GM10266 (cell line): ENCODE data around the gene OXSR1.

Experiments
- DNase-seq: peaks from one replicate; pipeline ENCODE4 v3.0.0; 2012; ENCODE audit errors: extremely low spot score
- TF ChIP-seq, protein P1 (sequence below): IDR thresholded peaks from 2 replicates; pipeline ENCODE4 v1.5.1; 2012; ENCODE audit warnings: mild to moderate bottlenecking, low read depth; ENCODE audit not compliant: control insufficient read depth, insufficient read depth; ENCODE audit errors: missing control alignments

Gene OXSR1

DNA sequence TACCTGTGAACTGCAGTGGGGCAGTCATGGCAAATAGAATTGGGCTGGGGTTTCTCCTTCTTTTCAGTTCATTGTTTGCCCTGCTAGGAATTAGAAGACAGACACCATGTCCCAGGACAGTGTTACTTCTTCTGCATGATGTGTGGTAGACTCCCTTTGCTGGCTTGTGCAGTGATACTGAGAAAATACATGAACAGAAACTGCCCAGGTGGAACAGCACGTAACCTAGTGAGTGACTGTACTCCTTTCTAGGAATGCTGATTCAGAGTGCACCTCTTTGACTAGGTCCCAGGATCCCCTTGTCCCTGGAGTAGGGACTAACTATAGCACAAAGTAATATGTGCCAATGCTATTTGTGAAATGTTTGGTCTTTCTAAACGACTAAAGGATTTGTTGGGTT is 89.5 kb downstream of the OXSR1 start:
- DNase-seq: no peak
- TF ChIP-seq, protein P1, sequence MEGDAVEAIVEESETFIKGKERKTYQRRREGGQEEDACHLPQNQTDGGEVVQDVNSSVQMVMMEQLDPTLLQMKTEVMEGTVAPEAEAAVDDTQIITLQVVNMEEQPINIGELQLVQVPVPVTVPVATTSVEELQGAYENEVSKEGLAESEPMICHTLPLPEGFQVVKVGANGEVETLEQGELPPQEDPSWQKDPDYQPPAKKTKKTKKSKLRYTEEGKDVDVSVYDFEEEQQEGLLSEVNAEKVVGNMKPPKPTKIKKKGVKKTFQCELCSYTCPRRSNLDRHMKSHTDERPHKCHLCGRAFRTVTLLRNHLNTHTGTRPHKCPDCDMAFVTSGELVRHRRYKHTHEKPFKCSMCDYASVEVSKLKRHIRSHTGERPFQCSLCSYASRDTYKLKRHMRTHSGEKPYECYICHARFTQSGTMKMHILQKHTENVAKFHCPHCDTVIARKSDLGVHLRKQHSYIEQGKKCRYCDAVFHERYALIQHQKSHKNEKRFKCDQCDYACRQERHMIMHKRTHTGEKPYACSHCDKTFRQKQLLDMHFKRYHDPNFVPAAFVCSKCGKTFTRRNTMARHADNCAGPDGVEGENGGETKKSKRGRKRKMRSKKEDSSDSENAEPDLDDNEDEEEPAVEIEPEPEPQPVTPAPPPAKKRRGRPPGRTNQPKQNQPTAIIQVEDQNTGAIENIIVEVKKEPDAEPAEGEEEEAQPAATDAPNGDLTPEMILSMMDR: no peak

DNA sequence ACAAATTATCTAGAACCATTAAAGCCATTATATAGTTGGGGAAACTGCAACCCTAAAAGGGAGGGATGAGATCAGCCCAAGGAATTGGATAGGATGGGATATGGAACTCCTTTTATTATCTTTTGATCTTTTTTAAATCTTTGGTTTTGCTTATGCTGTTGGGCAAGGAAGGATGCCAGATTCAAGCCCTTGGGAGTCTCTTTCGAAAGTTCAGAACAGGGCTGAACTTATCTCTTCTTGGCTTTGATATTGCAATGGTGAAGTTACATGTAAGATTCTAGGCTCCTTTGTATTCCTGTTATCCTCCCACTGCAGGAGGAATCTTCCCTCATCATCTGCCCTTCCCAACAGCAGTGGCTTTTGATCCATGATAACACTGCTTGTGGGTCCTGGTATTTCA is 90.3 kb downstream of the OXSR1 start:
- no peak for DNase-seq
- TF ChIP-seq, protein P1: no peak

DNA sequence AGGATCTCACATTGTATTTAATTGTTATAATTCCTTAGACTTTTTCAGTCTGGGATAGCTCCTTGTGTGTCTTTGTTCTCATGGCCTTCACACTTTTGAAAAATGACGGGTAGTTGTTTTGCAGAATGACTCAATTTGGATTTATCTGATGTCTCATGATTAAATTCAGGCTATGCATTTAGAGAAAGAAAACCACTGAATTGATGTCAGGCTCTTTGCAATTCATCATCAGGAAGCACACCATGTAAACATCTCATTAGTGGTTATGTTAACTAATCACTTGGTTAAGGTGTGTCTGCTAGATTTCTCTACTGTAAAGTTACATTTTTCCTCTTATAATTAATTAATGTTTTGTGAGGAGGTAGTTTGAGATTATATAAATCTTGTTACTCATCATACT is 92.2 kb downstream of the OXSR1 start:
- TF ChIP-seq, protein P1: no peak
- no peak for DNase-seq

DNA sequence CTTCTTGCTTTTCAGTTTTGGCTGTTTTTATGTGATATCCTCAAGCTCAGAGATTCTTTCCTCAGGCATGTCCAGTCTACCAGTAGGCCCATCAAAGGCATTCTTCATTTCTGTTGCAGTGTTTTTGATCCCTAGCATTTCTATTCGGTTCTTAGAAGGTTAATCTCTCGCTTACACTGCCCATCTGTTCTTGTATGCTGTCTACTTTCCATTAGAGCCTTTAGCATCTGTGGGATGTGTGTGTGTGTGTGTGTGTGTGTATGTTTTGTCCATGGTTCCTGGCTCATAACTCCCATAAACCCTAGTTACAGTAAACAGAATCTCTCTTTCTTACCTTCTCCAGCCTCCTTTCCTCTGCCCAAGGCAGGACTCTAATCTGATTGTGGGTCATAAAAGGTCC is 95.1 kb downstream of the OXSR1 start:
- DNase-seq: no peak
- TF ChIP-seq, protein P1: no peak

DNA sequence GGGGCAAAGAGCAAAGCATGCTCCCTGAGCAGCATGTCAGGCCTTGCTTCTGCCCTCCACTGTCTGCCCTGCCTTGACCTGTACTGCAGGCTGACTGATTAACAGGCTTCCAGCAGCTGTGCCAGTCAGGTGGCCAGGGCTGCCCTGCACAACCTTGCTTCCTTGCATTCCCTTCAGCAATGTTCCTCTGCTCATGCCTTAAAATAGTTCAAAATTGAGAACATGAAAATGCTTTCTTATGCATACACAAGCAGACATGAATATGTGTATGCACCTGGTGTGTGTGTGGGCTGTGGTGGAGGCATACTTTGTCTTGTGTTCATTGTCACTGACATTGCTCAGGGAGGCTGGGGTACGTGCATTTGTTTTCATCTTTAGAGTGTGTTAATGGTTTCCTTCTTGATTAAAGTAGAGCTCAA is 99.0 kb downstream of the OXSR1 start:
- TF ChIP-seq, protein P1: no peak
- DNase-seq: no peak

DNA sequence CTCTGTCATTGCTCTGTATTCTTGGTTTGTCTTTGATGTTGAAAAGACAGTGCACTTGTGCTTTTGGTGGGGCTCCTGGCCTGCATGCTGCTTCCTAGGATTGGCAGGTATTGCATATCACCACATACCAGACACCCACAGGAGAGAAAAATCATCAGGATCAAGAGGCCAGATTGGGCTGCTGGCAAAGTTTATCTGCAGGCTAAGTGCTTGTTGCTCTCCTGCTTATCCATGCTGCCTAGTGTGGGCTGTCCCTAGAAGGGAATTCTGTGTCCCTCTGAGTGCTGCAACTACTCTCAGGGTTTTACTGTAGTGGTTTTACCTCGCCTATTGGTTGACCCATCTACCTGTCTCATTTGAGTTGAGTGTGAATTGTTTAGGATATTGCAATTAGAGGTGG is 99.4 kb downstream of the OXSR1 start:
- TF ChIP-seq, protein P1: no peak
- no peak for DNase-seq

DNA sequence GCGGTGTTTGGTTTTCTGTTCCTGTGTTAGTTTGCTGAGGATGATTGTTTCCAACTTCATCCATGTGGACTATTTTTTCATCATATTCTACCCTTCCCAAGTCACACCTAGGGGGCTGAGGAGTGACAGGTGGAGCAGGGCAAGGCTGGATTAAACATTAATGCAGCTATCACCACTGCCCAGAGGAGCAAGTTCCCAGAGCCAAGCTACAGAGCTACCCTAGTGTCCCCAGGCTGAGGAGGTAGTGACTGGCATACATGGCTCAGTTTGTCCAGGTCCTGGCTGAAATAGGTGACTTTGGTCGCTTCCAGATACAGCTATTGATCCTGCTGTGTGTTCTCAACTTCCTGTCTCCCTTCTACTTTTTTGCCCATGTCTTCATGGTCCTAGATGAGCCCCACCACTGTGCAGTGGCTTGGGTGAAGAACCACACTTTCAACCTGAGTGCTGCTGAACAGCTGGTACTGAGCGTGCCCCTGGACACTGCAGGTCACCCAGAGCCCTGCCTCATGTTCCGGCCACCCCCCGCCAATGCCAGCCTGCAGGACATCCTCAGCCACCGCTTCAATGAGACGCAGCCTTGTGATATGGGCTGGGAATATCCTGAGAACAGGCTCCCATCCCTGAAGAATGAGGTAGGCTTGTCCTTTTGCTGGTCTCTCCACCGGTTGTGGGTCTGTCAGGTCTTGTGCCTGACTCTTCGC is 100.4 kb downstream of the OXSR1 start, which contains the start of gene SLC22A13:
Gene SLC22A13, plus strand, starts transcription at position 209 of the 704 bp plus-strand sequence. Its CDS starts 49 bp downstream, at position 258.
- TF ChIP-seq, protein P1: no peak
- no peak for DNase-seq
